Measurements from ENCODE around the gene ABCA2.

Gene ABCA2

DNA sequence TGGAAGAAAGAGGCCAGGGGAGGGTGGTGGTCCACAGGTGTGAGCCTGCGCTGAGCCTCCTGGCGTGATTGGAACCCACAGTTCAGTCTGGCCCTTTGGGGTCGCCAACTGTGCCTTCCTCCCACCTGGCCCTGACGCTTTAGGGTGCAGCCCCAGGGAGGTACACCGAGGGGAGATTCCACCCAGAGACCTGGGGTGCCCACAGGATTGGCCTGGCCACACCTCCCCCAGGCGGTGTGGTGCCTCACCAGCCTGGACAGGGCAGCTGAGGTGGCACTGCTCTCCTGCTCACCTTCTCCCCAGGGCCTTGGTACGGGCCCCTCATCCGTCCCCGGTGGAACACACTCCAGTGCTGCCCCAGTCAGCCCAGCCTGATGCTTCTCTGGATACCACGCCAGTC lies 30.7 kb downstream of the ABCA2 start:
- TF ChIP-seq, protein P1, sequence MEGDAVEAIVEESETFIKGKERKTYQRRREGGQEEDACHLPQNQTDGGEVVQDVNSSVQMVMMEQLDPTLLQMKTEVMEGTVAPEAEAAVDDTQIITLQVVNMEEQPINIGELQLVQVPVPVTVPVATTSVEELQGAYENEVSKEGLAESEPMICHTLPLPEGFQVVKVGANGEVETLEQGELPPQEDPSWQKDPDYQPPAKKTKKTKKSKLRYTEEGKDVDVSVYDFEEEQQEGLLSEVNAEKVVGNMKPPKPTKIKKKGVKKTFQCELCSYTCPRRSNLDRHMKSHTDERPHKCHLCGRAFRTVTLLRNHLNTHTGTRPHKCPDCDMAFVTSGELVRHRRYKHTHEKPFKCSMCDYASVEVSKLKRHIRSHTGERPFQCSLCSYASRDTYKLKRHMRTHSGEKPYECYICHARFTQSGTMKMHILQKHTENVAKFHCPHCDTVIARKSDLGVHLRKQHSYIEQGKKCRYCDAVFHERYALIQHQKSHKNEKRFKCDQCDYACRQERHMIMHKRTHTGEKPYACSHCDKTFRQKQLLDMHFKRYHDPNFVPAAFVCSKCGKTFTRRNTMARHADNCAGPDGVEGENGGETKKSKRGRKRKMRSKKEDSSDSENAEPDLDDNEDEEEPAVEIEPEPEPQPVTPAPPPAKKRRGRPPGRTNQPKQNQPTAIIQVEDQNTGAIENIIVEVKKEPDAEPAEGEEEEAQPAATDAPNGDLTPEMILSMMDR (IDR thresholded peaks at IDR 0.05), result no peak

DNA sequence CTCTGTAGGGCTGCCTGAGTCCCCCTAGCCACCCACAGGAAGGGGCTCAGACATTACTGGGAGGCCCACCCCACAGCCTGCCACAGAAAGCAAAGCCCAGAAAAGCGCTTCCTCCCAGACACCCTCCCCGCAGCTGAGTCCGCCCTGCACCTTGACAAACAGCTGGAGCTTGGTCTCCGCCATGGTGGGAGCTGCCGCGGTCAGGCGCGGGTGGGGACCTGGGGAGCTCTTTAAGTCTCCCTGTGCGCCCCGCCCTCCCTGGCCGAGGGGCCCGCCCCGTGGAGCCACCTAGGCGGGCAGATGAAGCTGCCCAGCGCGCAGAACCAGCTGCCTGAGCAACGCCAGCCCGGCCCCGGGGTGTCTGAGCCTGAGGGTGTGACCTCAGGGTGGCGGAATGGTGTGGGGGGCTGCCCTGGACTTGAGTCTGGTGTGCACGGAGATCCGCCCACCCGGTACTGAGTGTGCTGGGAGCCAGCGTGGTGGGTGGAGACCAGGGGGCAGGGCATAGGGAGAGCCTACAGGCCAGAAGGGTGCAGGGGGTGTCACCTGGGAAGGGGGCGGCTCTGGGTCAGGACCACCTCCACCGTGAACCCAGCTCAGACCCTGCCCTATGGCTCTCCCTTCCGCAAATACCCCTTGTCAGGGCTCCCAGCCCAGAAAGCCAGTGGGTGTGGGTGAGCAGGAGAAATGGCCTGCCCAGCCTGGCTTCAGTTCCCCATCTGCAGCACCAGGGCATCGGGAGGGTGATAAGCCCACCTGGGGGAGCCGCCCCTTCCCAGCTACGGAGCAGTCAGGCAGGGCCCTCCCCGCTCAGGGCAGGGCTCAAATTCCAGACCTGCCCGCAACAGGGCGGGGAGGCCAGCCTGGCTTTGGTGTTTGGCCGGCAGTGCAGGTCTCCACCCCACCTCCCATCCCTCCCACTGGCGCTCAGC lies 31.4 kb downstream of the ABCA2 start, which contains the start of gene CLIC3:
TSS of gene CLIC3 (minus strand) at position 208 of the 932 bp plus-strand sequence. CDS start at position 183, 25 bp downstream.
- TF ChIP-seq, protein P1 (IDR thresholded peaks at IDR 0.05), result no peak

DNA sequence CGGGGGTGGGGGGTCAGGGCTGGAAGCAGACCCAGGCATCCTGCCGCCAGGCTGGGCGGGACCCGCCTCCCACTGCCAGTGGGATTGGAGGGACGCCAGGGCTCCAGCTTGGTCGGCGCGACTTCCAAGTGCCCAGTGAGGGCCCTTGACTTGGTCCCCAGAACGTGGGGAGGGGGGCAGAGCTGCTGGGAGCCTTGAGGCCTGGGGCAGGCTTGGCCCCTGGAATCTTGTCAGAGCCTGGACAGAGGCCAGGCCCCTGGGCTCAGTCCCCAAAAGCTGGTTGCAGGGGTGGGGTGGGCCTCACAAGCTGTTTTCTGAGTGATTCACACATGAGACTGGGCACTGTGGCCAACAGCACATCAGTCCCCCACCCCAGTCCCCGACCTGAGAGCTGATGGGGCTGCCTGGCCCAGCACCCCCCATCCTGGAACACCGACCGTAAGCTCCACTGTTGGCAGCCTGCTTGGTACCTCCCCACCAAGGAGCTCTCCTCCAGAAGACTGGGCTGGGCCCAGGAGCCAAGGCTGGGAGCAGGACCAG lies 32.2 kb downstream of the ABCA2 start:
- TF ChIP-seq, protein P1 (IDR thresholded peaks at IDR 0.05), result no peak

DNA sequence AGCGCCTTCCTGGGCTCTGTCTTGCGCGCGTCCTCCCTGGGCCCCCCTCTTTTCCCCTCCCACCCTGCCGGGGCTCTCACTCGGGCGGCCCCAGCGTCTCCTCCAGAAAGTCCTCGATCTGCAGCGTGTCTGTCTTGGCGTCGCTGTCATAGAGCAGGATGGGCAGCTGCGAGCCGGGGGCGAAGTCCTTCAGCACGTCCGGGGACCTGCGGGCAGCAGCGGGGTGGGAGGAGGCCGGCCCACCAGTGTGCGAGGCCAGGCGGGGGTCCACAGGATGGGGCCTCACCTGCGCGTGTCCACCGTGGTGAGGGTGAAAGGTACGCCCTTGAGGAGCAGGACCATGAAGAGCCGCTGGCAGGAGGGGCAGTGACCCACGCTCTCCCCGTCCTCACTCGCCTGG lies 32.7 kb downstream of the ABCA2 start:
- TF ChIP-seq, protein P1 (IDR thresholded peaks at IDR 0.05), result no peak

DNA sequence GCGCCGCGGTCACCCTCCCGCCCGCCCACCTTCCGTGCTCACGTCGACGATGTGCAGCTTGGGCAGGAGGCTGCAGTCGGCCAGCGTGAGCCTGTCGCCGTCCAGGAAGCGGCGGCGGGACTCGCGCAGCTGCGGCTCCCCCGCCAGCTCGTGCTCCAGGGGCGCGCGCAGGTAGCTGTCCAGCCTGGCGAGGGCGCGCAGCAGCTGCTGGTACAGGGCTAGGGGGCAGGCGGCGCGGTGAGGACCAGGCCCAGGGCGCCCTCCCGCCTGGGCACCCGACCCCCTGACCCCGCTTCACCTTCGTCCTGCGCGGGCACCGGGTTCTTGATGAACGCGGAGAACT lies 33.2 kb downstream of the ABCA2 start:
- TF ChIP-seq, protein P1 (IDR thresholded peaks at IDR 0.05), result no peak

DNA sequence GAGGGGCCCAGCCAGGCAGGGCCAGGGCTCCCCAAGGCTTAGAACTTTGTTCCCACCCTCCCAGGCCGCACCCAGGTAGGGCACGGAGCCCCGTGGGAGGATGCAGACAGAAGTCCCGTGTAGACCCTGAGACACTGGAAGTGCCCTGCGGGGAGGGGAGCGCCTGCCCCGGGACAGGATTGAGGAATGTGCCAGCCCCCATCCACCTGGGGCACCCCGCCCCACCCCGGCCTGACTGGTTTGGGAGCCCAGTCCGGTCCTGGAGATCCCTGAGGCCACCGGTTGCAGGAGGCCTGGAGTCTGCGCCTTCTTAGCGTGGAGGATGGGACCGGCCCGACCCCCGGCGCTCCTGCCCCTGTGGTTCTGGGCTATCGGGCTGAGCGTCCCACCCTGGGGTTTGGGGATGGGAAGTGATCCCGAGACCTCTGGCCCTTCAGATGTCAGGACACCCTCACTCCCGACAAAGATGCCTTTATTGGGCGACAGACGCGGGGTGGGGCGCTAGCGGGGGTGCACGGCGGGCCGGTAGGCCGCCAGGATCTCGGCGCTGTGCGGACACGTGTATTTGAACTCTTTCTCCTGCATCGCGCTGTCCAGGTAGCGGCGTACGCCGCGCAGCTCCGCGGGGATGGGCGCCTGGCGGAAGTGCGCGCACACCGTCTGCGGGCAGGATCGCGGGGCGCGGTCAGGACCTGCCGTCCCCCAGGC lies 33.7 kb downstream of the ABCA2 start:
- TF ChIP-seq, protein P1 (IDR thresholded peaks at IDR 0.05), result no peak

DNA sequence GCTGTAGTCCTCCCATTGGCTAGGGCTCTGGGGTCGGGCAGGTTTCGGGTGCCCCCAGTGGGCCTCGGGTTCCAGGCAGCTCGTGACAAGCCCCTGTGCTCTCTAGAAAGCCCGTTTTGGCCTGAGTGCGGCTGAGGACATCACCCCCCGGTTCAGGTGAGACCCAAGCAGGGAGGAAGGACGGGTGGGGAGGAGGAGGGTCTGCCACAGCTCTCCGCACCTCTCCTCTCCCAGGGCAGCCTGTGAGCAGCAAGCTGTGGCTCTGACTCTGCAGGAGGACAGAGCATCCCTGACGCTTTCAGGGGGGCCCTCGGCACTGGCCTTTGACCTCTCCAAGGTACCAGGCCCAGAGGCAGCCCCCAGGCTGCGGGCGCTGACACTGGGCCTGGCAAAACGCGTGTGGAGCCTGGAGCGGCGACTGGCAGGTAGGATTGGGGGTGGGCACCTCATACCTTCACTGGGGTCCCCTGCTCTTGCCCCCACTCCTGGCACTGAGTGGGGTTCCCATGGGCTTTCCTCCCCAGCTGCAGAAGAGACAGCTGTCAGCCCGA lies 35.1 kb downstream of the ABCA2 start:
- TF ChIP-seq, protein P1 (IDR thresholded peaks at IDR 0.05), result no peak
